CD4-positive, alpha-beta T cell (primary cell): ENCODE data around the gene CDKN1A. TPM values are rescaled to one million over a fixed set of nuclear protein-coding genes. Genes with fewer than 3 reads are reported as not detected.

Experiments used
- ATAC-seq: fragments of 200-7000 bp; cut with Tn5 transposase; one replicate; pipeline ENCODE4 v1.10.0; 2022; ENCODE audit warnings: mild to moderate bottlenecking; ENCODE audit not compliant: poor library complexity
- CTCF ChIA-PET: fragments of 350-600 bp; sonication (Branson Sonifier 250); formaldehyde crosslinking; loops from one replicate; lab custom pipeline; 2021; ENCODE audit warnings: antibody characterized with exemption, inconsistent platforms; lab: Charles Lee
- POLR2A ChIA-PET: fragments of 350-600 bp; sonication (Branson Sonifier 250); formaldehyde crosslinking; loops from one replicate; lab custom pipeline; 2021; ENCODE audit warnings: antibody characterized with exemption, inconsistent platforms; lab: Charles Lee
- DNase-seq, 14 experiments: peaks; one replicate each; pipeline ENCODE4 v3.0.0-alpha.2; 2013 to 2020; ENCODE audit warnings: mixed read lengths in 2 of 14
- H3K27ac ChIP-seq, 2 donors: one replicate each; pipeline versions ENCODE4 v1.5.1 to v1.7.0; 2013; ENCODE audit warnings: low read length in 2 of 2, low read depth in 1 of 2, mild to moderate bottlenecking in 1 of 2
- H3K27me3 ChIP-seq, 2 experiments: 1 replicate in 1 of 2; 2 replicates in 1 of 2; pipeline versions ENCODE4 v1.6.1 to v1.7.0; 2013; ENCODE audit warnings: low read length in 2 of 2, control low read depth in 1 of 2, mild to moderate bottlenecking in 1 of 2, moderate library complexity in 1 of 2; ENCODE audit not compliant: insufficient read depth in 2 of 2, control insufficient read depth in 1 of 2
- H3K36me3 ChIP-seq: one replicate; pipeline ENCODE4 v1.6.1; 2013; ENCODE audit warnings: low read length, control low read depth; ENCODE audit not compliant: insufficient read depth
- H3K4me1 ChIP-seq: one replicate; pipeline ENCODE4 v1.6.1; 2013; ENCODE audit warnings: low read length, control low read depth; ENCODE audit not compliant: insufficient read depth
- H3K4me3 ChIP-seq: one replicate; pipeline ENCODE4 v1.5.1; 2013; ENCODE audit warnings: mild to moderate bottlenecking, low read length, moderate library complexity
- H3K9me3 ChIP-seq, 2 experiments: 1 replicate in 1 of 2; 2 replicates in 1 of 2; pipeline versions ENCODE4 v1.6.1 to v1.7.0; 2013; ENCODE audit warnings: low read length in 2 of 2, mild to moderate bottlenecking in 2 of 2, control low read depth in 1 of 2, moderate library complexity in 1 of 2; ENCODE audit not compliant: control insufficient read depth in 1 of 2, insufficient read depth in 1 of 2
- H3K27ac Mint-ChIP-seq: one replicate; pipeline ENCODE4 v1.8.0; 2020; ENCODE audit warnings: mixed read lengths
- H3K27me3 Mint-ChIP-seq: one replicate; pipeline ENCODE4 v1.8.0; 2021; ENCODE audit warnings: mixed read lengths
- H3K36me3 Mint-ChIP-seq: one replicate; pipeline ENCODE4 v1.8.0; 2021; ENCODE audit warnings: low read depth, mixed read lengths
- H3K4me1 Mint-ChIP-seq: one replicate; pipeline ENCODE4 v1.8.0; 2021; ENCODE audit warnings: low read depth, mixed read lengths
- H3K4me3 Mint-ChIP-seq: one replicate; pipeline ENCODE4 v1.8.0; 2020; ENCODE audit warnings: mild to moderate bottlenecking, mixed read lengths
- H3K9me3 Mint-ChIP-seq: one replicate; pipeline ENCODE4 v1.8.0; 2020; ENCODE audit warnings: mixed read lengths
- intact Hi-C, 2 experiments: fragments of 100-400 bp; cut with DNase I in 1 of 2; cut with micrococcal nuclease in 1 of 2; formaldehyde crosslinking; loops; one replicate each; pipeline versions ENCODE4 v1.15.1 to v1.9.0; 2023 to 2025; cut with DNase I, micrococcal nuclease
- total RNA-seq, 174 experiments: library from RNA in 2 of 174; stranded (reverse) in 2 of 174; gene quantifications; one replicate each; pipeline ENCODE4 v1.2.3 and lab custom pipeline; 2021 to 2026
- TF ChIP-seq, protein P1 (sequence below): fragments of 200-600 bp; IDR thresholded peaks from one replicate; pipeline ENCODE4 v1.8.0; 2022; ENCODE audit warnings: antibody characterized with exemption, mild to moderate bottlenecking

Gene CDKN1A
- total RNA-seq, 2 experiments from 2014 or later = 98.3 to 98.6 TPM

GRCh38 chr6:36665180-36665579, 13.3 kb upstream of the CDKN1A start:
- intact Hi-C loops = no loop called here
- Histone ChIP-seq H3K4me3 (no peak overlapping the region), H3K36me3 (no peaks in the 10 kb centered on the region), H3K27ac (no peak overlapping the region), H3K27me3 (peaks cover 6 to 10% of the 10 kb centered on the region in 2 experiments), H3K4me1 (peaks cover 11% of the 10 kb centered on the region), H3K9me3 (peaks cover 0 to 4% of the 10 kb centered on the region in 2 experiments)
- ATAC-seq (no peak), DNase-seq (no peak)
- Mint-ChIP-seq H3K27me3 (no peaks in the 10 kb centered on the region), H3K36me3 (no peaks in the 10 kb centered on the region), H3K4me3 (no peak overlapping the region), H3K9me3 (no peaks in the 10 kb centered on the region), H3K4me1 (peaks cover 3% of the 10 kb centered on the region), H3K27ac (no peak overlapping the region)
- CTCF ChIA-PET = interaction anchor here (1.3 kb wide), 1 partner anchor 13 kb away, joined by 3 read pairs; the partner anchor contains the start of gene CDKN1A
- TF ChIP-seq, protein P1, sequence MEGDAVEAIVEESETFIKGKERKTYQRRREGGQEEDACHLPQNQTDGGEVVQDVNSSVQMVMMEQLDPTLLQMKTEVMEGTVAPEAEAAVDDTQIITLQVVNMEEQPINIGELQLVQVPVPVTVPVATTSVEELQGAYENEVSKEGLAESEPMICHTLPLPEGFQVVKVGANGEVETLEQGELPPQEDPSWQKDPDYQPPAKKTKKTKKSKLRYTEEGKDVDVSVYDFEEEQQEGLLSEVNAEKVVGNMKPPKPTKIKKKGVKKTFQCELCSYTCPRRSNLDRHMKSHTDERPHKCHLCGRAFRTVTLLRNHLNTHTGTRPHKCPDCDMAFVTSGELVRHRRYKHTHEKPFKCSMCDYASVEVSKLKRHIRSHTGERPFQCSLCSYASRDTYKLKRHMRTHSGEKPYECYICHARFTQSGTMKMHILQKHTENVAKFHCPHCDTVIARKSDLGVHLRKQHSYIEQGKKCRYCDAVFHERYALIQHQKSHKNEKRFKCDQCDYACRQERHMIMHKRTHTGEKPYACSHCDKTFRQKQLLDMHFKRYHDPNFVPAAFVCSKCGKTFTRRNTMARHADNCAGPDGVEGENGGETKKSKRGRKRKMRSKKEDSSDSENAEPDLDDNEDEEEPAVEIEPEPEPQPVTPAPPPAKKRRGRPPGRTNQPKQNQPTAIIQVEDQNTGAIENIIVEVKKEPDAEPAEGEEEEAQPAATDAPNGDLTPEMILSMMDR = no peak
- POLR2A ChIA-PET = no interaction called here

DNA sequence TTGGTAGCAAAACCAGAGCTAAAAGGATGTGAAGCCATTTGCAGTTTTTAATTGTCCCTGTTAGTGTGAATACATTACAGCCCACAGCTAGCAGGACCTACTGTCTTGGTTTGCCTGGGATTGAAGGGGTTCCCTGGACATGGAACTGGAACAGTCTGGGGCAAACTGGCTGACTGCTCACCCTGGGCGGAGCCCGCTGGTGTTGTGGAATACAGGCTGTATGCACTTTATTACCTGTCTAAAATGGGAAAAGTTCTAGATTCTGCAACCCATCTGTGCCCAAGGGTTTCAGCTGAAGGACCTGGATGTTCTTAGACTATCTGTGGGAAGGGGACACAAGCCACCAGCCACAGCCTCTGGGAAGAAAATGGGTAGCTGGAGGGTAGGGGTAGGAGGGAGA, 12.2 kb upstream of the CDKN1A start:
- ATAC-seq = no peak
- Mint-ChIP-seq H3K27ac (no peak overlapping the region), H3K4me1 (peaks cover 3% of the 10 kb centered on the region), H3K4me3 (no peak overlapping the region), H3K36me3 (no peaks in the 10 kb centered on the region), H3K9me3 (no peaks in the 10 kb centered on the region), H3K27me3 (no peaks in the 10 kb centered on the region)
- ChIA-PET CTCF (interaction anchor here (1.3 kb wide), 1 partner anchor 12 kb away, joined by 3 read pairs; the partner anchor contains the start of gene CDKN1A), POLR2A (no interaction called here)
- H3K4me3 ChIP-seq = no peak overlapping the region
- H3K36me3 ChIP-seq = no peaks in the 10 kb centered on the region
- intact Hi-C loops = no loop called here
- TF ChIP-seq, protein P1 = no peak
- H3K27ac ChIP-seq = no peak overlapping the region
- H3K4me1 ChIP-seq = peaks cover 11% of the 10 kb centered on the region
- no peak for DNase-seq
- peaks cover 0 to 6% of the 10 kb centered on the region in 2 experiments for H3K27me3 ChIP-seq
- no peaks in the 10 kb centered on the region for H3K9me3 ChIP-seq

GRCh38 chr6:36666826-36667591, 11.5 kb upstream of the CDKN1A start:
- TF ChIP-seq, protein P1 = no peak
- no peaks in the 10 kb centered on the region for H3K9me3 Mint-ChIP-seq
- DNase-seq = peak in 1 of 14 experiments; percentile 52
- Histone ChIP-seq H3K4me3 (no peak overlapping the region), H3K27me3 (peaks cover 0 to under 1% of the 10 kb centered on the region in 2 experiments), H3K4me1 (peaks cover 11% of the 10 kb centered on the region), H3K9me3 (no peaks in the 10 kb centered on the region), H3K36me3 (no peaks in the 10 kb centered on the region), H3K27ac (no peak overlapping the region)
- no peak overlapping the region for H3K4me3 Mint-ChIP-seq
- H3K27me3 Mint-ChIP-seq = no peaks in the 10 kb centered on the region
- H3K4me1 Mint-ChIP-seq = peaks cover 3% of the 10 kb centered on the region
- intact Hi-C loops = no loop called here
- ATAC-seq = no peak
- H3K27ac Mint-ChIP-seq = no peak overlapping the region
- POLR2A ChIA-PET = no interaction called here
- CTCF ChIA-PET = no interaction called here
- no peaks in the 10 kb centered on the region for H3K36me3 Mint-ChIP-seq
